SK-N-SH (cell line): Measurements from ENCODE around the gene ZIC1. TPM values are rescaled to one million over a fixed set of nuclear protein-coding genes. Genes with fewer than 3 reads are reported as not detected.

Experiments
- CTCF ChIA-PET: fragments of 300-600, 350-600 bp; formaldehyde crosslinking; extraction: SDS; loops from one replicate; lab custom pipeline; 2021; lab: Yijun Ruan, JAX
- POLR2A ChIA-PET: fragments of 350-600 bp; sonication (Branson Sonifier 250); formaldehyde crosslinking; extraction: SDS; loops from one replicate; lab custom pipeline; 2020; ENCODE audit warnings: antibody characterized with exemption, inconsistent platforms; lab: Yijun Ruan, JAX
- DNase-seq: peaks from one replicate; pipeline ENCODE4 v3.0.0; 2012
- H2AFZ ChIP-seq: fragments of 200-600 bp; sonication (generic); 2 replicates; pipeline ENCODE4 v1.8.1; 2016; ENCODE audit warnings: antibody characterized with exemption, mild to moderate bottlenecking, low read depth
- H3F3A ChIP-seq: fragments of 200-600 bp; sonication (generic); replicated peaks from 2 replicates; pipeline ENCODE3; 2016; ENCODE audit warnings: antibody characterized with exemption, mild to moderate bottlenecking; ENCODE audit not compliant: insufficient read depth
- H3K27ac ChIP-seq, 2 experiments: fragments of 200-500 bp in 1 of 2; fragments of 200-600 bp in 1 of 2; sonication (Bioruptor generic) in 1 of 2; sonication (generic), shearing (Covaris generic) in 1 of 2; 2 replicates each; pipeline versions ENCODE4 v1.5.1 to v1.6.1; 2014 to 2016; ENCODE audit warnings: low read depth in 2 of 2, inconsistent platforms in 1 of 2, low read length in 1 of 2, mild to moderate bottlenecking in 1 of 2, mixed read lengths in 1 of 2
- H3K27me3 ChIP-seq: fragments of 200-600 bp; sonication (generic), shearing (Covaris generic); 2 replicates; pipeline ENCODE4 v1.6.1; 2016; ENCODE audit warnings: mixed run types; ENCODE audit not compliant: insufficient read depth
- H3K36me3 ChIP-seq, 2 experiments: fragments of 200-500 bp in 1 of 2; fragments of 200-600 bp in 1 of 2; sonication (Bioruptor generic) in 1 of 2; sonication (generic) in 1 of 2; replicated peaks in 1 of 2; 2 replicates each; pipeline versions ENCODE3 to v1.5.1; 2014 to 2016; ENCODE audit warnings: low read length in 1 of 2, mild to moderate bottlenecking in 1 of 2; ENCODE audit not compliant: insufficient read depth in 2 of 2, control insufficient read depth in 1 of 2
- H3K4me1 ChIP-seq, 2 experiments: fragments of 200-500 bp in 1 of 2; fragments of 200-600 bp in 1 of 2; sonication (Bioruptor generic) in 1 of 2; sonication (generic), shearing (Covaris generic) in 1 of 2; 2 replicates each; pipeline versions ENCODE4 v1.5.1 to v1.6.1; 2014 to 2016; ENCODE audit warnings: low read depth in 1 of 2, low read length in 1 of 2, mixed run types in 1 of 2; ENCODE audit not compliant: insufficient read depth in 2 of 2, control insufficient read depth in 1 of 2
- H3K4me2 ChIP-seq: fragments of 200-600 bp; sonication (generic), shearing (Covaris generic); 2 replicates; pipeline ENCODE4 v1.6.1; 2017; ENCODE audit warnings: mixed run types
- H3K4me3 ChIP-seq, 2 experiments: fragments of 200-500 bp in 1 of 2; fragments of 200-600 bp in 1 of 2; sonication (Bioruptor generic) in 1 of 2; sonication (generic), shearing (Covaris generic) in 1 of 2; 2 replicates each; pipeline versions ENCODE4 v1.5.1 to v1.8.1; 2014 to 2016; ENCODE audit warnings: low read depth in 2 of 2, inconsistent platforms in 1 of 2, low read length in 1 of 2, mild to moderate bottlenecking in 1 of 2, mixed read lengths in 1 of 2, moderate library complexity in 1 of 2
- H3K79me2 ChIP-seq: fragments of 200-600 bp; sonication (generic); 2 replicates; pipeline ENCODE4 v1.8.1; 2017; ENCODE audit warnings: mild to moderate bottlenecking; ENCODE audit not compliant: insufficient read depth
- H3K9ac ChIP-seq: fragments of 200-600 bp; sonication (generic); 2 replicates; pipeline ENCODE4 v1.6.1; 2017; ENCODE audit warnings: mixed run types
- H3K9me2 ChIP-seq: fragments of 200-600 bp; sonication (generic); 2 replicates; pipeline ENCODE4 v1.6.1; 2017; ENCODE audit warnings: mixed run types
- H3K9me3 ChIP-seq: fragments of 200-600 bp; sonication (generic); 2 replicates; pipeline ENCODE4 v1.6.1; 2017; ENCODE audit warnings: mixed run types, mild to moderate bottlenecking, moderate library complexity
- H4K20me1 ChIP-seq: fragments of 200-600 bp; sonication (generic); 2 replicates; pipeline ENCODE4 v1.6.1; 2017; ENCODE audit warnings: mild to moderate bottlenecking, mixed run types; ENCODE audit not compliant: insufficient read depth
- CHD2 ChIP-seq: fragments of 150-350 bp; IDR thresholded peaks from 2 replicates; pipeline ENCODE4 v1.6.1; 2018; ENCODE audit warnings: low read length; ENCODE audit not compliant: partially characterized antibody
- CTCF ChIP-seq: fragments of 200-600 bp; sonication (generic); IDR thresholded peaks from 2 replicates; pipeline ENCODE4 v1.6.1; 2017; ENCODE audit warnings: antibody characterized with exemption, mild to moderate bottlenecking, moderate library complexity
- EP300 ChIP-seq, 2 experiments: IDR thresholded peaks; 2 replicates each; pipeline versions ENCODE4 v1.4.0 to v1.6.1; 2012; ENCODE audit warnings: borderline replicate concordance in 1 of 2, low read depth in 1 of 2, low read length in 1 of 2
- EZH2phosphoT487 ChIP-seq: fragments of 200-600 bp; sonication (generic); IDR thresholded peaks from 2 replicates; pipeline ENCODE4 v1.6.1; 2017; ENCODE audit warnings: low read depth, mixed run types, mild to moderate bottlenecking, antibody characterized with exemption, moderate library complexity, borderline replicate concordance
- FOSL2 ChIP-seq: IDR thresholded peaks from 2 replicates; pipeline ENCODE4 v1.4.0; 2012; ENCODE audit warnings: low read depth, mild to moderate bottlenecking, moderate library complexity, borderline replicate concordance
- FOXJ3 ChIP-seq: sonication (generic); formaldehyde crosslinking; IDR thresholded peaks from 2 replicates; pipeline ENCODE4 v1.5.1; 2020; ENCODE audit warnings: mild to moderate bottlenecking, missing genetic modification reagents
- FOXM1 ChIP-seq: IDR thresholded peaks from 2 replicates; pipeline ENCODE4 v1.4.0; 2012; ENCODE audit warnings: low read depth, mild to moderate bottlenecking
- GABPA ChIP-seq: IDR thresholded peaks from 2 replicates; pipeline ENCODE4 v1.4.0; 2012; ENCODE audit warnings: low read depth, mild to moderate bottlenecking
- GATA2 ChIP-seq: sonication (generic); formaldehyde crosslinking; IDR thresholded peaks from 2 replicates; pipeline ENCODE4 v1.5.0; 2020; ENCODE audit warnings: mild to moderate bottlenecking, missing genetic modification reagents
- JUND ChIP-seq: IDR thresholded peaks from 2 replicates; pipeline ENCODE4 v1.4.0; 2012
- MAX ChIP-seq: IDR thresholded peaks from 2 replicates; pipeline ENCODE4 v1.4.0; 2012; ENCODE audit warnings: low read depth
- MEF2A ChIP-seq: IDR thresholded peaks from 2 replicates; pipeline ENCODE4 v1.4.0; 2012; ENCODE audit warnings: low read depth, borderline replicate concordance
- MXI1 ChIP-seq: IDR thresholded peaks from 2 replicates; pipeline ENCODE4 v1.6.1; 2012; ENCODE audit warnings: mild to moderate bottlenecking, low read depth, low read length, improper control_type of control experiment
- NFIC ChIP-seq: IDR thresholded peaks from 2 replicates; pipeline ENCODE4 v1.4.0; 2012; ENCODE audit warnings: borderline replicate concordance
- NRF1 ChIP-seq: IDR thresholded peaks from 2 replicates; pipeline ENCODE4 v1.6.1; 2012; ENCODE audit warnings: low read depth, mild to moderate bottlenecking, low read length
- PBX3 ChIP-seq: IDR thresholded peaks from 2 replicates; pipeline ENCODE4; 2012
- RCOR1 ChIP-seq: fragments of 150-350 bp; IDR thresholded peaks from 2 replicates; pipeline ENCODE4 v1.6.1; 2017; ENCODE audit warnings: antibody characterized with exemption, low read length
- RFX5 ChIP-seq: IDR thresholded peaks from 2 replicates; pipeline ENCODE4 v1.6.1; 2012; ENCODE audit warnings: mild to moderate bottlenecking, improper control_type of control experiment, low read length
- RXRA ChIP-seq: IDR thresholded peaks from 2 replicates; pipeline ENCODE4 v1.4.0; 2012; ENCODE audit warnings: low read depth, mild to moderate bottlenecking, borderline replicate concordance
- SIN3A ChIP-seq: IDR thresholded peaks from 2 replicates; pipeline ENCODE4 v1.6.1; 2012; ENCODE audit warnings: low read depth, mild to moderate bottlenecking, low read length, moderate library complexity, borderline replicate concordance
- SMC3 ChIP-seq: IDR thresholded peaks from 2 replicates; pipeline ENCODE4 v1.6.1; 2012; ENCODE audit warnings: low read depth, low read length, improper control_type of control experiment
- TAF1 ChIP-seq: IDR thresholded peaks from 2 replicates; pipeline ENCODE4 v1.6.1; 2012; ENCODE audit warnings: low read depth, mild to moderate bottlenecking, low read length, moderate library complexity, borderline replicate concordance
- TCF12 ChIP-seq: IDR thresholded peaks from 2 replicates; pipeline ENCODE4 v1.4.0; 2012
- TEAD4 ChIP-seq: IDR thresholded peaks from 2 replicates; pipeline ENCODE4 v1.4.0; 2012; ENCODE audit warnings: mild to moderate bottlenecking, borderline replicate concordance; ENCODE audit not compliant: insufficient read depth
- USF1 ChIP-seq: IDR thresholded peaks from 2 replicates; pipeline ENCODE4 v1.4.0; 2012; ENCODE audit warnings: low read depth, borderline replicate concordance
- USF2 ChIP-seq: fragments of 150-350 bp; IDR thresholded peaks from 2 replicates; pipeline ENCODE4 v1.6.1; 2017; ENCODE audit warnings: antibody characterized with exemption, low read length, low read depth, borderline replicate concordance
- WGBS: methylation state at CpG from one replicate; pipeline ENCODE4 v1.1.6; 2017; ENCODE audit warnings: low lambda C conversion rate; 5-methylcytosine and 5-hydroxymethylcytosine counted together
- polyA plus RNA-seq, 3 experiments: library from polyadenylated mRNA; depleted of rRNA; stranded (reverse); fragments of >200 nt; gene quantifications; 2 replicates each; pipeline ENCODE4 v1.2.3, GENCODE V29; 2012

ZIC1 gene
- polyA plus RNA-seq, 1 of the 3 experiments (the other 2 are of a cell fraction) = 16.7 TPM

- peaks cover 0 to 2% of the 10 kb centered on the region in 2 experiments; a peak in 1 of 4 replicates for H3K4me1 ChIP-seq
- ChIA-PET CTCF (interaction anchor here (0.5 to 1.8 kb wide), 12 partner anchors 8 to 975 kb away, joined by 3 to 11 read pairs (median 4); no protein-coding TSS in a partner anchor), POLR2A (interaction anchor here (0.8 to 1.0 kb wide), 3 partner anchors 31 to 701 kb away, joined by 3 to 4 read pairs (median 3); no protein-coding TSS in a partner anchor)
- H3K27me3 ChIP-seq = peaks cover 50% of the 10 kb centered on the region; the same call in 1 of the 2 replicates
- peak overlapping the region; percentile 83; the same call in 1 of the 2 replicates for H3K9ac ChIP-seq
- peak; percentile 91 for DNase-seq
- H3K9me3 ChIP-seq = no peaks in the 10 kb centered on the region
- H3K79me2 ChIP-seq = peaks cover 27% of the 10 kb centered on the region; the same call in 1 of the 2 replicates
- H3K27ac ChIP-seq = peak overlapping the region; percentile 71 to 91
- H3K4me3 ChIP-seq = peak overlapping the region; percentile 62 to 69
- no peaks in the 10 kb centered on the region for H3F3A ChIP-seq
- peak overlapping the region; percentile 88 for H3K4me2 ChIP-seq
- peak overlapping the region; percentile 94 for H2AFZ ChIP-seq
- 25% methylated on average over 22 of the region's 51 CpGs for WGBS
- no peaks in the 10 kb centered on the region for H3K36me3 ChIP-seq
- no peaks in the 10 kb centered on the region for H4K20me1 ChIP-seq
- H3K9me2 ChIP-seq = no peaks in the 10 kb centered on the region
- no peak for TF ChIP-seq JUND
- TF ChIP-seq GATA2 (CRISPR knock-in tag) = 0 out of 2 replicates have a peak, but pooled peaks have one; percentile 11
- no peak for TF ChIP-seq USF1
- no peak for TF ChIP-seq RXRA
- no peak for TF ChIP-seq MAX
- TF ChIP-seq EZH2phosphoT487 = no peak
- no peak for TF ChIP-seq TAF1
- no peak for TF ChIP-seq MEF2A
- TF ChIP-seq SMC3 = peak; percentile 42; the same call in 1 of the 2 replicates
- 0 out of 2 replicates have a peak, but pooled peaks have one; percentile 14 for TF ChIP-seq SIN3A
- TF ChIP-seq FOSL2 = no peak
- TF ChIP-seq RFX5 = no peak
- no peak for TF ChIP-seq NRF1
- no peak; the same call in 1 of the 2 replicates for TF ChIP-seq RCOR1
- no peak for TF ChIP-seq PBX3
- no peak for TF ChIP-seq TCF12
- TF ChIP-seq MXI1 = peak; percentile 61; the same call in 1 of the 2 replicates
- peak; percentile 51 for TF ChIP-seq CTCF
- no peak for TF ChIP-seq CHD2
- 0 out of 2 replicates have a peak, but pooled peaks have one; percentile 41 for TF ChIP-seq GABPA
- no peak for TF ChIP-seq USF2
- no peak for TF ChIP-seq EP300 (IDR thresholded peaks at IDR 0.05; ENCODE audit: borderline replicate concordance in 1 of 2, low read depth in 1 of 2, low read length in 1 of 2)
- TF ChIP-seq FOXM1 = no peak
- no peak for TF ChIP-seq NFIC
- TF ChIP-seq TEAD4 = no peak
- peak; percentile 25; the same call in 1 of the 2 replicates for TF ChIP-seq FOXJ3 (CRISPR knock-in tag)
Measured at GRCh38 chr3:147391781-147392624, 17.2 kb upstream of the ZIC1 start.
